Activated CD4-positive, alpha-beta T cell treated with anti-CD3 and anti-CD28 coated beads, Interleukin-2, amount 10 ng/mL, durations not matched to agents 24 days and 14 days (primary cell): Measurements from ENCODE around the gene DNA2. TPM values are rescaled to one million over a fixed set of nuclear protein-coding genes. Genes with fewer than 3 reads are reported as not detected.

ENCODE experiments used
- DNase-seq: peaks from one replicate; pipeline ENCODE4 v3.0.0; 2022
- H3K27ac Mint-ChIP-seq: one replicate; pipeline ENCODE4 v1.8.0; 2022; ENCODE audit warnings: mild to moderate bottlenecking, mixed read lengths
- H3K27me3 Mint-ChIP-seq: one replicate; pipeline ENCODE4 v1.8.0; 2022; ENCODE audit warnings: mixed read lengths
- H3K36me3 Mint-ChIP-seq: one replicate; pipeline ENCODE4 v1.8.0; 2022; ENCODE audit warnings: low read depth, mild to moderate bottlenecking, mixed read lengths
- H3K4me1 Mint-ChIP-seq: one replicate; pipeline ENCODE4 v1.8.0; 2021; ENCODE audit warnings: mixed read lengths
- H3K4me3 Mint-ChIP-seq: one replicate; pipeline ENCODE4 v1.8.0; 2022; ENCODE audit warnings: mild to moderate bottlenecking, moderate library complexity, mixed read lengths
- H3K9me3 Mint-ChIP-seq: one replicate; pipeline ENCODE4 v1.8.0; 2021; ENCODE audit warnings: mixed read lengths
- intact Hi-C: fragments of 100-400 bp; cut with micrococcal nuclease; formaldehyde crosslinking; loops from one replicate; pipeline ENCODE4 v1.15.1; 2023
- total RNA-seq: library from RNA; stranded (reverse); gene quantifications from 2 replicates; pipeline ENCODE4 v1.2.3, GENCODE V29; 2022

DNA2 gene
- total RNA-seq, 1 donor from 2014 or later = 58.0 TPM

DNA sequence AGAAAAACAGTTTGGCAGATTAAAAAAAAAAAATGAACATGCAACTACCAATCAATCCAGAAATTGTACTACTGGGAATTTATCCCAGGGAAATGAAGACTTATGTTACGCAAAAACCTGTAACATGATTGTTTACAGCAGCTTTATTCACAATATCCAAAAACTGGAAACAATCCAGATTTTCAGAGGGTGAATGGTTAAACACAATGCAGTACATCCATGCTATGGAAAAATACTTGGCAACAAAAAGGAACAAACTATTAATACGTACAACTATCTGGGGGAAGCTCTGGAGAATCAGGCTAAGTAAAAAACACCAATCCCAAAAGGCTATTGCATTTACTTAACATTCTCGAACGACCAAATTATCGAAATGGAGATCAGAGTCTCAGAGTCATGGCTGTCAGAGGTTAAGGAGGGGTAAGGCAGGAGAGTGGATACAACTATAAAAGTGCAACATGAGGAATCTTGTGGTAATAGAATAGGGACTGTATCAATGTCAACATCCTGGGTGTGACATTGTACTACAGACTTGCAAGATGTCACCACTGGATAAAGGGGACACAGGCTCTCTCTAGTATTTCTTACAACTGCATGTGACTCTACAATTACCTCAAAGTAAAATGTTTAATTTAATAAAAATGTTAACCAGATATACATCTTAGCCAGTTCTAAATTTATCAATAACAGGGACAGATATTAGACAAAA lies 43.2 kb downstream of the DNA2 start:
- Mint-ChIP-seq H3K4me3 (no peak overlapping the region), H3K9me3 (no peaks in the 10 kb centered on the region), H3K36me3 (peaks cover 34% of the 10 kb centered on the region), H3K27me3 (no peaks in the 10 kb centered on the region), H3K27ac (no peak overlapping the region), H3K4me1 (peaks cover 13% of the 10 kb centered on the region)
- DNase-seq = no peak
- intact Hi-C loops = no loop called here

- H3K27ac Mint-ChIP-seq = no peak overlapping the region
- H3K4me3 Mint-ChIP-seq = no peak overlapping the region
- H3K27me3 Mint-ChIP-seq = no peaks in the 10 kb centered on the region
- no peak for DNase-seq
- H3K9me3 Mint-ChIP-seq = no peaks in the 10 kb centered on the region
- H3K36me3 Mint-ChIP-seq = peaks cover 42% of the 10 kb centered on the region
- intact Hi-C loops = no loop called here
- peaks cover 14% of the 10 kb centered on the region for H3K4me1 Mint-ChIP-seq
Observed at GRCh38 chr10:68424454-68425014, 47.2 kb downstream of the DNA2 start.

GRCh38 chr10:68423522-68423921 lies 48.3 kb downstream of the DNA2 start:
- peak overlapping the region; percentile 77 for H3K27ac Mint-ChIP-seq
- H3K4me3 Mint-ChIP-seq = peak overlapping the region; percentile 46
- H3K4me1 Mint-ChIP-seq = peaks cover 14% of the 10 kb centered on the region
- intact Hi-C loops = no loop called here
- no peaks in the 10 kb centered on the region for H3K9me3 Mint-ChIP-seq
- peaks cover 39% of the 10 kb centered on the region for H3K36me3 Mint-ChIP-seq
- DNase-seq = peak; percentile 68
- H3K27me3 Mint-ChIP-seq = no peaks in the 10 kb centered on the region

- H3K27ac Mint-ChIP-seq = no peak overlapping the region
- intact Hi-C loops = no loop called here
- H3K4me1 Mint-ChIP-seq = peaks cover 14% of the 10 kb centered on the region
- peaks cover 41% of the 10 kb centered on the region for H3K36me3 Mint-ChIP-seq
- H3K4me3 Mint-ChIP-seq = no peak overlapping the region
- DNase-seq = no peak
- H3K27me3 Mint-ChIP-seq = no peaks in the 10 kb centered on the region
- H3K9me3 Mint-ChIP-seq = no peaks in the 10 kb centered on the region
Observed at GRCh38 chr10:68419376-68419775, 52.4 kb downstream of the DNA2 start.

GRCh38 chr10:68408898-68409518 lies 62.8 kb downstream of the DNA2 start:
- Mint-ChIP-seq H3K36me3 (peaks cover 10% of the 10 kb centered on the region), H3K4me3 (no peak overlapping the region), H3K4me1 (peaks cover 19% of the 10 kb centered on the region), H3K27me3 (no peaks in the 10 kb centered on the region), H3K9me3 (no peaks in the 10 kb centered on the region), H3K27ac (no peak overlapping the region)
- intact Hi-C loops = loop anchor here (5.0 kb wide), 2 partner anchors 77 to 313 kb away; partner anchors contain the start of genes CCAR1, HNRNPH3 and PBLD
- no peak for DNase-seq

DNA sequence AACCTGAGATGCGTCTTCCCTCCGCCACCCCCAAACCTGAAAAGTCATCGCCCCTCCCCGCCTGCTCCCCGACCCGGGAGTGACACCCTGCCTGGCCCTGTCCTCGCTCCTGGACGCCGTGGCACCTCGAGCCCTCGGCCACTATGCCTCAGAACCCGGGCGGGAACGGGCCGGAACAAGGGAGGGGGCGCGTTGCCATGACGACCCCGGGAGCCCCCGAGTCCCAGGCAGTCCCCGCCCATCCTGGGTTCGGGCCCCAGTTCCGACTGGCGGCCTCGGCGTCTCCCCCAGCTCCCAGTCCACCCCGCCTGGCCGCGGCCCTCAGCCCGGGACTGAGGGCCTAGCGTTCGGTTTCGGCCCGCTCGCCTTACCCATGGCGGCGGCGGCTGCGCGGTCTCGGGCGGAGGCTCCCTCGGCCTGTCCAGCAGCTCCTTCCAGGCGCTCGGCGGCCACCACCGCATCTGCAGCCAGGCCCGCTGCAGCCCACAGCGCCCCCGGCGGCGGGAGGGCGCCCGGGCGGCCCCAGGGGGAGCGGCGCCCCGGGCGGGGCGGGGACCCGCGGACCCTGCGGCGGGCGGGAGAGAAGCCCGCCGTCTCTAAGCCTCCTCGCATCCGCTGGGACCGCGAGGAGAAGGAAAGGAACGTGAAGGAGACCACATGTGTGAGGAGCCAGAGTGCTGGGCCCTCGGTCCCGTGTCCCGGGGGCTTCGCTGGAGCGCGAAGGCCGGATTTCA lies 64.8 kb downstream of the DNA2 start, which contains the start of gene RUFY2:
TSS of gene RUFY2 (minus strand) at position 463 of the 734 bp plus-strand sequence. CDS start at position 375, 88 bp downstream.
- Mint-ChIP-seq H3K4me3 (peak within 1 kb of the TSS; percentile 93), H3K36me3 (peaks cover 4% of the 10 kb centered on the region), H3K9me3 (no peaks in the 10 kb centered on the region), H3K4me1 (peaks cover 19% of the 10 kb centered on the region), H3K27me3 (no peaks in the 10 kb centered on the region), H3K27ac (peak within 1 kb of the TSS; percentile 88)
- intact Hi-C loops = loop anchor here (1.0 to 5.0 kb wide), 4 partner anchors 75 to 333 kb away; partner anchors contain the start of genes CCAR1, HNRNPH3, PBLD and SLC25A16
- peak; percentile 95 for DNase-seq

- H3K9me3 Mint-ChIP-seq = no peaks in the 10 kb centered on the region
- H3K36me3 Mint-ChIP-seq = peaks cover 4% of the 10 kb centered on the region
- intact Hi-C loops = loop anchor here (1.0 to 5.0 kb wide), 3 partner anchors 74 to 332 kb away; partner anchors contain the start of genes CCAR1, HNRNPH3 and PBLD
- no peaks in the 10 kb centered on the region for H3K27me3 Mint-ChIP-seq
- H3K27ac Mint-ChIP-seq = peak overlapping the region; percentile 87
- H3K4me3 Mint-ChIP-seq = peak overlapping the region; percentile 93
- peak; percentile 84 for DNase-seq
- H3K4me1 Mint-ChIP-seq = peaks cover 19% of the 10 kb centered on the region
Observed at GRCh38 chr10:68406111-68406814, 65.5 kb downstream of the DNA2 start.

DNA sequence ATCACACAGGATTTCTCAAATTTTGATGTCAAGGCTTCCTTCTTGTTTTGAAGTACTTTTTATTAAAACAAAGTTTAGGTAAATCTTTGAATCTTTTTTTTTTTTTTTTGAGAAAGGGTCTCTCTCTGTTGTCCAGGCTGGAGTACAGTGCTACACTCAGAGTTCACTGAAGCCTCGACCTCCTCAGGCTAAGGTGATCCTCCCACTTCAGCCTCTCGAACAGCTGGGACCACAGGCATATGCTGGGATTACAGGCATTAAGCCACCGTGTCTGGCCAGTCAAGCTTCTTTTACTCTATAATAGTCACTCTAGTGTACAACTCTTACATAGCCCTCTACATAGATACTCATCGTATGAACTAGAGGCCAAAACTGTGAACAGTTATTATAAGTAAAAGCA lies 68.1 kb downstream of the DNA2 start:
- intact Hi-C loops = no loop called here
- H3K4me3 Mint-ChIP-seq = no peak overlapping the region
- H3K9me3 Mint-ChIP-seq = no peaks in the 10 kb centered on the region
- peaks cover 7% of the 10 kb centered on the region for H3K36me3 Mint-ChIP-seq
- no peak overlapping the region for H3K27ac Mint-ChIP-seq
- H3K4me1 Mint-ChIP-seq = peaks cover 17% of the 10 kb centered on the region
- no peaks in the 10 kb centered on the region for H3K27me3 Mint-ChIP-seq
- DNase-seq = no peak

DNA sequence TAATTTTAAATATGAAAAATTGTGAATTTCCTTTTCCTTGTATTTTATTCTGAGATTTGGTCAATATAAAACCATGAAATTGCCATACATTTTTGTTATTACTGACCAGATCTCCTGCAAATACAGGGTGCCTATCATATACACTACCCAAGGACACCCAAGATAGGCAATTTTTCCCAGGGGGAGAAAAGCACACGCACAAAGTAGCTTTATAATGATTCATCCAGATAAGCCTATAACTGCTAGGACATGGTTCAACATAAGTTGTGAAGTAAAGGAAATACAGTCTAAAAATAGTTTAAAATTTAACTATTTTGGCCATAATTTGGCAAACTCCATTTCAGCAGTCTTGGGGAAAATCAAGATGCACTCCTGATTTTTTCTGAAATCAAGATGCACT lies 69.5 kb downstream of the DNA2 start:
- Mint-ChIP-seq H3K4me1 (peaks cover 16% of the 10 kb centered on the region), H3K4me3 (no peak overlapping the region), H3K27me3 (no peaks in the 10 kb centered on the region), H3K27ac (no peak overlapping the region), H3K36me3 (peaks cover 9% of the 10 kb centered on the region), H3K9me3 (no peaks in the 10 kb centered on the region)
- no peak for DNase-seq
- intact Hi-C loops = no loop called here

DNA sequence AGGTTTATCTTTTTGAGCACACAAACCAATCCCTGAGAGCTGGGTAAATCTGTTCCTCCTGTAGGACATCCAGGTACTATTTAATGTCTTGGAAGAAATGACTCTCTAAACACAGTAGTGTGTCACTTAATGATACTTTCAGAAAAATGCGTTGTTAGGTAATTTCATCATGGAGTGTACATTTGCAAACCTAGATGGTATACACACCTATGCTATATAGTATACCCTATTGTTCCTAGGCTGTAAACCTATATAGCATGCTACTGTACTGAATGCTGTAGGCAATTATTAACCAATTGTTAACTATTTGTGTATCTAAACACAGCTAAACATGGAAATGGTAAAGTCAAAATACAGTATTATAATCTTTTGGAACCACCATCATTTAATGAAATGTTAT lies 74.8 kb downstream of the DNA2 start:
- no peak for DNase-seq
- Mint-ChIP-seq H3K27me3 (no peaks in the 10 kb centered on the region), H3K36me3 (peaks cover 17% of the 10 kb centered on the region), H3K4me1 (peaks cover 2% of the 10 kb centered on the region), H3K27ac (no peak overlapping the region), H3K9me3 (no peaks in the 10 kb centered on the region), H3K4me3 (no peak overlapping the region)
- intact Hi-C loops = no loop called here

DNA sequence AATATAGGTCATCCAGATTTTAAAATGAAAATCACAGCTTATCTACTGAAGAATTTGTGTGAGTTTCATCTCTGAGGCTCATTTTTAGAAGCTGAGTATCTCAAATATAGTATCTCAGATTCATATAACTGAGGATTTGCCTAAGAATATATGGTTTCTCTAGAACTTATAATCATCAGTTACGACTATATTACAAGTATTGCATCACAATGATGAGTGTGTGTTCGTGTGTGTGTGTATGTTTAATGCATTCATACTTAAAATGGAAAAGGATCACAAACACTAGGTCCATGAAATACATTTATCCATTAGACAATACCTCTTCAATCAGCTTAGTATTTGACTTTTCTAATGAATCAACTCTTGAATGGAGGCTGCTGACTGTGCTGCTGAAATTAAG lies 86.0 kb downstream of the DNA2 start:
- peaks cover 2% of the 10 kb centered on the region for H3K4me1 Mint-ChIP-seq
- no peaks in the 10 kb centered on the region for H3K27me3 Mint-ChIP-seq
- no peak for DNase-seq
- intact Hi-C loops = no loop called here
- no peak overlapping the region for H3K27ac Mint-ChIP-seq
- H3K4me3 Mint-ChIP-seq = no peak overlapping the region
- peaks cover 31% of the 10 kb centered on the region for H3K36me3 Mint-ChIP-seq
- no peaks in the 10 kb centered on the region for H3K9me3 Mint-ChIP-seq

- Mint-ChIP-seq H3K36me3 (peaks cover 47% of the 10 kb centered on the region), H3K27ac (no peak overlapping the region), H3K4me1 (no peaks in the 10 kb centered on the region), H3K9me3 (peaks cover 13% of the 10 kb centered on the region), H3K27me3 (no peaks in the 10 kb centered on the region), H3K4me3 (no peak overlapping the region)
- no peak for DNase-seq
- intact Hi-C loops = no loop called here
Observed at GRCh38 chr10:68371604-68372003, 100.2 kb downstream of the DNA2 start.

GRCh38 chr10:68367121-68367520 lies 104.7 kb downstream of the DNA2 start:
- no peak for DNase-seq
- Mint-ChIP-seq H3K27ac (no peak overlapping the region), H3K4me3 (no peak overlapping the region), H3K27me3 (no peaks in the 10 kb centered on the region), H3K9me3 (peaks cover 10% of the 10 kb centered on the region), H3K4me1 (peaks cover 2% of the 10 kb centered on the region), H3K36me3 (peaks cover 31% of the 10 kb centered on the region)
- intact Hi-C loops = no loop called here
